T-cell (primary cell): ENCODE data around the gene GOLGA6C. TPM values are rescaled to one million over a fixed set of nuclear protein-coding genes. Genes with fewer than 3 reads are reported as not detected.

Experiments used
- total RNA-seq, 35 experiments: library from RNA in 6 of 35; stranded (reverse) in 6 of 35; fragments of 120-200 nt in 1 of 35; gene quantifications; one replicate each; pipeline versions ENCODE4 v1.2.1 to v1.2.4 and lab custom pipeline; 2013 to 2026

GOLGA6C gene
- total RNA-seq, 5 donors from 2014 or later (not counting 1 experiment from before 2014, with no cell fraction given) = not detected

Other genes starting within 250 kb of the GOLGA6C start
- gene PPCDC, start 234.7 kb upstream of the GOLGA6C start, total RNA-seq = 10 to 100 TPM in 4 of 5 donors, 1 to 10 TPM in 1; 9.3 to 14.3 (median 11.8) TPM
- 10 to 100 TPM; 25.2 to 40.3 (median 37.8) TPM for gene C15orf39, start 56.5 kb upstream of the GOLGA6C start, total RNA-seq
- gene GOLGA6D, start 24.5 kb downstream of the GOLGA6C start, total RNA-seq = under 1 TPM in 2 of 5 donors, not detected in 3; 0.13 to 0.15 TPM
- 10 to 100 TPM; 25.0 to 38.7 (median 34.2) TPM for gene COMMD4, start 77.7 kb downstream of the GOLGA6C start, total RNA-seq
- gene NEIL1, start 88.7 kb downstream of the GOLGA6C start, total RNA-seq = 10 to 100 TPM; 11.9 to 35.0 (median 15.1) TPM
- gene MAN2C1, start 110.3 kb downstream of the GOLGA6C start, total RNA-seq = 100 to 1,000 TPM; 357 to 529 (median 447) TPM
- gene SIN3A, start 193.4 kb downstream of the GOLGA6C start, total RNA-seq = 100 to 1,000 TPM; 117 to 137 (median 136) TPM